NCI-H1436 (cell line): ENCODE data around the gene GPR50.

Experiments
- DNase-seq: peaks from one replicate; lab custom pipeline; 2025; lab: John Stamatoyannopoulos, UW

The GPR50 gene

GRCh38 chrX:151227627-151228026, 51.2 kb downstream of the GPR50 start:
- no peak for DNase-seq

DNA sequence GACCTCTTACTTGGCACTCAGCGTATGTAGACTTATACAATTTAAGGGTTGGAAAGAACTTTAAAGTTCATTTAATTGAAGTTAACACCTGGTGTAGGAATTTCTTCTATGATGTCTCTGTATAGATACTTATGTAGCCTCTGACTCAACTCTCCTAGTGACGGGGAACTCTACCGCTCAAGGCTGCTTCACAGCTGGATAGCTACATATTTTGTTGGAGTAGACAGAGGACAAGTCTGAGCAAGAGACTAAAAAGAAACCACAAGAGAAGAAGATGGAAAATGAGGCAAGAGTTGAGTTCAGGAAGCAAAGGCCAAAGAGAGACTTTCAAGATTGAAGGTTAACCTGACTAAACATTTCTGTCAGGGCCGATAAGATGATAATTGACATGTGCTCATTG, 52.6 kb downstream of the GPR50 start:
- no peak for DNase-seq
